Fibroblast of skin of scalp (primary cell): ENCODE measurements around the gene GLP2R.
"Not testable (repeated sequence)": the region's sequence is repeated elsewhere in the genome, so short reads cannot be mapped to it uniquely, and the experiment has no call there.

Source experiments
- DNase-seq: peaks from one replicate; pipeline ENCODE4 v3.0.0-alpha.2; 2013

The GLP2R gene

GRCh38 chr17:9899280-9900043 is 73.7 kb downstream of the GLP2R start:
- DNase-seq = no peak

GRCh38 chr17:9900044-9900594 is 74.4 kb downstream of the GLP2R start:
- no peak for DNase-seq

- DNase-seq = peak; percentile 81
Measured at GRCh38 chr17:9900784-9901183, 75.1 kb downstream of the GLP2R start.

GRCh38 chr17:9902120-9902519 is 76.4 kb downstream of the GLP2R start:
- no peak for DNase-seq

GRCh38 chr17:9904277-9905077 is 78.8 kb downstream of the GLP2R start:
- DNase-seq = no peak

GRCh38 chr17:9905078-9905415 is 79.3 kb downstream of the GLP2R start, which contains the start of gene RCVRN:
TSS of gene RCVRN (minus strand) at chr17:9905271. CDS start at chr17:9905180, 91 bp downstream.
- no peak for DNase-seq

GRCh38 chr17:9905902-9906301 is 80.2 kb downstream of the GLP2R start:
- no peak for DNase-seq

- DNase-seq = no peak
Measured at GRCh38 chr17:9906616-9907015, 80.9 kb downstream of the GLP2R start.

GRCh38 chr17:9907131-9907530 is 81.4 kb downstream of the GLP2R start:
- DNase-seq = no peak

GRCh38 chr17:9907883-9908648 is 82.3 kb downstream of the GLP2R start:
- no peak for DNase-seq

- no peak for DNase-seq
Measured at GRCh38 chr17:9908649-9909042, 82.9 kb downstream of the GLP2R start.

GRCh38 chr17:9911089-9911488 is 85.4 kb downstream of the GLP2R start:
- DNase-seq = no peak

GRCh38 chr17:9912121-9913099 is 86.7 kb downstream of the GLP2R start:
- DNase-seq = peak; percentile 41

- no peak for DNase-seq
Measured at GRCh38 chr17:9913476-9913875, 87.8 kb downstream of the GLP2R start.

GRCh38 chr17:9916108-9916507 is 90.4 kb downstream of the GLP2R start:
- no peak for DNase-seq

- DNase-seq = no peak
Measured at GRCh38 chr17:9917131-9917530, 91.4 kb downstream of the GLP2R start.

- no peak for DNase-seq
Measured at GRCh38 chr17:9917801-9918200, 92.1 kb downstream of the GLP2R start.

GRCh38 chr17:9918352-9918751 is 92.6 kb downstream of the GLP2R start:
- DNase-seq = no peak

GRCh38 chr17:9918804-9919352 is 93.2 kb downstream of the GLP2R start:
- no peak for DNase-seq

GRCh38 chr17:9921216-9921615 is 95.5 kb downstream of the GLP2R start:
- DNase-seq = not testable (repeated sequence)
